SH-SY5Y (cell line): Measurements from ENCODE around the gene SPDYE9.
"Not testable (repeated sequence)": the region's sequence is repeated elsewhere in the genome, so short reads cannot be mapped to it uniquely, and the experiment has no call there.

Experiments
- GATA2 ChIP-seq: IDR thresholded peaks from 2 replicates; pipeline ENCODE4 v1.6.1; 2011; ENCODE audit warnings: mild to moderate bottlenecking, low read depth, low read length
- GATA3 ChIP-seq: IDR thresholded peaks from 2 replicates; pipeline ENCODE4 v1.6.1; 2011; ENCODE audit warnings: low read depth, mild to moderate bottlenecking, low read length, moderate library complexity

DNA sequence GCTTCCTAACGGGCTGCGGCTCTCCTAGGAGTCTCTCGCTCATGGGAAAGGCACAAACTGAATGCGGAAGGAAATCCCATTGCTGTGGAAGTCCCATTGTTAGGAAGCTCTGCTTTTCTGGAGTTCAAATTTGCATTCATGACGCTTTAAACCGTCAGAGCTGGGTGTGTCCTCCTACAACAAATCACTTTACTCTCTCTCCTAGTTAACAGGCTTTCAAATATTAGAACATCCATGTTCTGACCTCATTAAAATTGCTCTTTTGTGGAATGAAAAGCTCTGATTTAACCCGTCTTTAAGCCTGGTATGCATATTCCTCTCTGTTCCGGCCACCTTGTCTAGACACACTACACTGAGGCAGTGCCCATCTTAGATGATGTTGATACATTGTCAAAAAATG, 56.2 kb downstream of the SPDYE9 start, which contains the start of gene SPDYE8:
- TF ChIP-seq GATA2, GATA3: not testable (repeated sequence)
